Measurements from ENCODE around the gene ALDH3B2.
"Not testable (repeated sequence)": the region's sequence is repeated elsewhere in the genome, so short reads cannot be mapped to it uniquely, and the experiment has no call there.

GRCh38 chr11:67715801-67716200 lies 41.4 kb upstream of the ALDH3B2 start:
- not testable (repeated sequence) for TF ChIP-seq EZH2phosphoT487 (IDR thresholded peaks at IDR 0.05; ENCODE audit: borderline replicate concordance); CTCF (conservative IDR thresholded peaks at IDR 0.05; ENCODE audit: low read length)
